Activated naive CD8-positive, alpha-beta T cell treated with anti-CD3 and anti-CD28 coated beads for 36 hours (primary cell): ENCODE data around the gene MYO7A. TPM values are rescaled to one million over a fixed set of nuclear protein-coding genes. Genes with fewer than 3 reads are reported as not detected.

Experiments
- DNase-seq: peaks from one replicate; pipeline ENCODE4 v3.0.0; 2021
- H3K27ac Mint-ChIP-seq: one replicate; pipeline ENCODE4 v1.8.0; 2022; ENCODE audit warnings: mild to moderate bottlenecking, moderate library complexity, mixed read lengths
- H3K27me3 Mint-ChIP-seq: one replicate; pipeline ENCODE4 v1.8.0; 2022; ENCODE audit warnings: mild to moderate bottlenecking, mixed read lengths
- H3K36me3 Mint-ChIP-seq: one replicate; pipeline ENCODE4 v1.8.0; 2021; ENCODE audit warnings: mild to moderate bottlenecking, mixed read lengths
- H3K4me1 Mint-ChIP-seq: one replicate; pipeline ENCODE4 v1.8.0; 2021; ENCODE audit warnings: mixed read lengths
- H3K4me3 Mint-ChIP-seq: one replicate; pipeline ENCODE4 v1.8.0; 2022; ENCODE audit warnings: mild to moderate bottlenecking, moderate library complexity, mixed read lengths
- H3K9me3 Mint-ChIP-seq: one replicate; pipeline ENCODE4 v1.8.0; 2022; ENCODE audit warnings: mixed read lengths
- total RNA-seq, 2 experiments: library from RNA; stranded (reverse); gene quantifications; one replicate each; pipeline ENCODE4 v1.2.3, GENCODE V29; 2021

MYO7A gene
- total RNA-seq, 2 experiments from 2014 or later, result 0.06 to 0.16 TPM

GRCh38 chr11:77140231-77140851 lies 12.3 kb downstream of the MYO7A start:
- no peak overlapping the region for H3K27ac Mint-ChIP-seq
- peaks cover 18% of the 10 kb centered on the region for H3K4me1 Mint-ChIP-seq
- H3K9me3 Mint-ChIP-seq, result no peaks in the 10 kb centered on the region
- H3K36me3 Mint-ChIP-seq, result no peaks in the 10 kb centered on the region
- no peak overlapping the region for H3K4me3 Mint-ChIP-seq
- no peak for DNase-seq
- H3K27me3 Mint-ChIP-seq, result peaks cover 18% of the 10 kb centered on the region

- H3K36me3 Mint-ChIP-seq, result no peaks in the 10 kb centered on the region
- no peak overlapping the region for H3K4me3 Mint-ChIP-seq
- no peaks in the 10 kb centered on the region for H3K9me3 Mint-ChIP-seq
- peaks cover 15% of the 10 kb centered on the region for H3K27me3 Mint-ChIP-seq
- peaks cover 18% of the 10 kb centered on the region for H3K4me1 Mint-ChIP-seq
- no peak overlapping the region for H3K27ac Mint-ChIP-seq
- DNase-seq, result no peak
These were observed 13.0 kb downstream of the MYO7A start for GRCh38 chr11:77141034-77141433.

- no peak for DNase-seq
- Mint-ChIP-seq H3K4me3 (no peak overlapping the region), H3K27ac (no peak overlapping the region), H3K9me3 (no peaks in the 10 kb centered on the region), H3K4me1 (peaks cover 18% of the 10 kb centered on the region), H3K36me3 (no peaks in the 10 kb centered on the region), H3K27me3 (peaks cover 15% of the 10 kb centered on the region)
These were observed 13.4 kb downstream of the MYO7A start for GRCh38 chr11:77141475-77141874.

DNA sequence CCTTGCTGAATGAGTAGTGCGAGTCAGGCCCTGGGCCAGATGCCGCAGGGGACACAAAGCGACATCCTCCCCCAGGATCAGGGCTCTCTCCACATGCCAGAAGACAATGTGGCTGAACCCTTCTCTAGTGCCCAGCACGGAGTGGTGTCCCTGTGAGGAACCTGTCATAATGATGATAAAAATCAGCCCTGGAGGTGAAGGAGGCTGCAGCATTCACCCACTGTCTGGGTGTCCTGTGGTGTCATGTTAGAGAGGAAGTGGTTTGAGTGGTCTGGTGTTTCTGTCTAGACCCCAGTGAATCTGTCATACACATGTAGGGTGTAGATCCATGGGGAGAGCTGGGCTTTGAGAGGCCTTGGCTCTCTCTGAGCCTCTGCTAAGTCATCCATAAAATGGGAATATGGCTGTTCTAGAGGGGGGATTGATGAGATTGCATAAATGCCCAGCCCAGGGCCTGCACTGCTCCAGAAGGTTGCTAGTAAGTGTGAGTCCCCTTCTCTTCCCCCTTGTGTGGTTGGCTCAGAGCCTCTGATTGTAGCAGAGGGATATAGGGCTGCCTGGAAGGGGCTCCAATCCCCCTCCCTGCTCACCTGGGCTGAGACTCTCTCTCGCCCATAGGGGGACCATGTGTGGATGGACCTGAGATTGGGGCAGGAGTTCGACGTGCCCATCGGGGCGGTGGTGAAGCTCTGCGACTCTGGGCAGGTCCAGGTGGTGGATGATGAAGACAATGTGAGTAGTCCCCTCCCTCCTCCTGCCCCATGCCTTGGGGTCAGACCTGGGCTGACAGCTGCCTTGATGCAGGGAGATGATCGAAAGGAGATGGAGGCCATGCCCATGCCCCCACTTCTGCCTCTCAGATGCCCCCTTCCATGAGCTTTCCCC lies 14.3 kb downstream of the MYO7A start:
- Mint-ChIP-seq H3K27ac (no peak overlapping the region), H3K27me3 (peaks cover 10% of the 10 kb centered on the region), H3K9me3 (no peaks in the 10 kb centered on the region), H3K36me3 (no peaks in the 10 kb centered on the region), H3K4me3 (no peak overlapping the region), H3K4me1 (peaks cover 23% of the 10 kb centered on the region)
- DNase-seq, result peak; percentile 34

- DNase-seq, result no peak
- Mint-ChIP-seq H3K27me3 (peaks cover 4% of the 10 kb centered on the region), H3K9me3 (no peaks in the 10 kb centered on the region), H3K4me1 (peaks cover 31% of the 10 kb centered on the region), H3K36me3 (no peaks in the 10 kb centered on the region), H3K27ac (no peak overlapping the region), H3K4me3 (no peak overlapping the region)
These were observed 15.5 kb downstream of the MYO7A start for GRCh38 chr11:77143405-77144020.

GRCh38 chr11:77144196-77144856 lies 16.3 kb downstream of the MYO7A start:
- Mint-ChIP-seq H3K36me3 (no peaks in the 10 kb centered on the region), H3K9me3 (no peaks in the 10 kb centered on the region), H3K27ac (no peak overlapping the region), H3K4me3 (no peak overlapping the region), H3K27me3 (no peaks in the 10 kb centered on the region), H3K4me1 (peaks cover 33% of the 10 kb centered on the region)
- DNase-seq, result no peak

DNA sequence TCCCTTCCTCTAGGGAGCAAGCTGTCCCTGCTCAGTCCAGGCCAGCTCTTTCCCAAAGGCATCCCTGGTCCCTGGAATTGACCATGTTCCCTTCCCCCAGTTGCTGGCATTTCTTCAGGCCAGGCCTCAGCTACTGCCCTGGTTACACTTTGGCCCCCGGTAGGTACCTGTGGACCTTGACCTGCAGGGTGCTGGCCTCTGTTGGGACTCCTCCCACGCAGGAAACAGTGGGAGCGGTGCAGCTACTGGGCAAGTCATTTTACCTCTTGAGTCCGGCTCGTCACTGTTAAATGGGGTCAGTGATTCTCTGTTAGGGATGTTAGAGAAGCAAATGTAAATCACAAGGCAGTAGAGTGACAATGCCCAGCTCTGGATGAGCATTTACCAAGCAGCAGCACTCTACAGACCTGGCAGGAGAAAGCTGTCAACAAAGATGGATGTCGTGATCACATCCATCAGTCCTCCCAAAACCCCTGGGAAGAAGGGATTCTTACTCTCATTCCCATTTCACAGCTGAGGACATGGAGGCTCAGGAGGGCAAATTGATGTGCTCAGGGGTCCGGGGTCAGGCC lies 16.9 kb downstream of the MYO7A start:
- Mint-ChIP-seq H3K9me3 (no peaks in the 10 kb centered on the region), H3K27me3 (no peaks in the 10 kb centered on the region), H3K4me1 (peaks cover 33% of the 10 kb centered on the region), H3K4me3 (no peak overlapping the region), H3K36me3 (no peaks in the 10 kb centered on the region), H3K27ac (no peak overlapping the region)
- DNase-seq, result no peak

DNA sequence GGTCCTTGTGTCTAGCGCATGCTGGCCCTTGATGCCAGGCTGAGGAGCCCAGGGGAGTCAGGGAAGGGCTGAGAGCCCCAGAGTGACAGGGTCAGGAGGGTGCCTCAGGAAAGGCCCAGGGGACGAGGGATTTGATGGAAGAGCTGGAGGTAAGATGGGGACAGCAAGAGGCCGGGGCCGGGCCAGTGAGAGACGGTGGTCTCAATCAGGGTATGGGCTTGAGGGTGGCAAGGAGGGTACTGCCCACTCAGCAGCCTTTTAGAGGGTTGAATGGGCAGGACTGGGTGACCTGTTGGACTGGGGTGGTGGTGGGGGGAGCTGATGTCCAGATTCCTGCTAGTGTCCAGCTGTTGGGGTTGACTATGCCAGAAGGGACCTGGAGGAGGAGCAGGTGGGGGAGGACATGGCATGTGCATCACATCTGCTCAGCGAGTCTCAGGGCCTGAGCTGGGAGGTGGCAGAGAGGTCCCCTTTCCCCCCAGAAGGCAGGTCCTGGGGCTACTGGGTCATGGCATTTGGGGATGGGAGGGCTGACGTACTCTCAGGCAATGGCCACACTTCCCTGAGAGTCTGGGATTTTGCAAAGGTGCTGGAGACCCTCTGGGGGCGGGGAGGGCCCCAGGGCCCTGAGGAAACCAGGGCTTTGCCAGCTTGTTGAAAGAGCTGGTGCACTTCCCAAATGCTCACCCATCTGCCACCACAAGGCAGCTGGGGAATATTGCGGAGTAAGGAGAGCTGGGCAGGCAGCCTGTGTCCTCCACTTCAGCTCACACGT lies 18.4 kb downstream of the MYO7A start:
- Mint-ChIP-seq H3K9me3 (no peaks in the 10 kb centered on the region), H3K27ac (no peak overlapping the region), H3K36me3 (no peaks in the 10 kb centered on the region), H3K27me3 (no peaks in the 10 kb centered on the region), H3K4me3 (no peak overlapping the region), H3K4me1 (peaks cover 36% of the 10 kb centered on the region)
- DNase-seq, result no peak

- DNase-seq, result no peak
- peaks cover 38% of the 10 kb centered on the region for H3K4me1 Mint-ChIP-seq
- H3K27ac Mint-ChIP-seq, result no peak overlapping the region
- H3K9me3 Mint-ChIP-seq, result no peaks in the 10 kb centered on the region
- H3K36me3 Mint-ChIP-seq, result no peaks in the 10 kb centered on the region
- H3K4me3 Mint-ChIP-seq, result no peak overlapping the region
- no peaks in the 10 kb centered on the region for H3K27me3 Mint-ChIP-seq
These were observed 18.9 kb downstream of the MYO7A start for GRCh38 chr11:77147036-77147315.

- Mint-ChIP-seq H3K27me3 (no peaks in the 10 kb centered on the region), H3K4me3 (peak overlapping the region; percentile 64), H3K27ac (no peak overlapping the region), H3K36me3 (no peaks in the 10 kb centered on the region), H3K9me3 (no peaks in the 10 kb centered on the region), H3K4me1 (peaks cover 38% of the 10 kb centered on the region)
- peak; percentile 47 for DNase-seq
These were observed 19.7 kb downstream of the MYO7A start for GRCh38 chr11:77147668-77148321.

GRCh38 chr11:77148963-77149715 lies 21.1 kb downstream of the MYO7A start:
- Mint-ChIP-seq H3K4me3 (no peak overlapping the region), H3K4me1 (peaks cover 44% of the 10 kb centered on the region), H3K36me3 (no peaks in the 10 kb centered on the region), H3K27ac (no peak overlapping the region), H3K27me3 (no peaks in the 10 kb centered on the region), H3K9me3 (no peaks in the 10 kb centered on the region)
- no peak for DNase-seq

DNA sequence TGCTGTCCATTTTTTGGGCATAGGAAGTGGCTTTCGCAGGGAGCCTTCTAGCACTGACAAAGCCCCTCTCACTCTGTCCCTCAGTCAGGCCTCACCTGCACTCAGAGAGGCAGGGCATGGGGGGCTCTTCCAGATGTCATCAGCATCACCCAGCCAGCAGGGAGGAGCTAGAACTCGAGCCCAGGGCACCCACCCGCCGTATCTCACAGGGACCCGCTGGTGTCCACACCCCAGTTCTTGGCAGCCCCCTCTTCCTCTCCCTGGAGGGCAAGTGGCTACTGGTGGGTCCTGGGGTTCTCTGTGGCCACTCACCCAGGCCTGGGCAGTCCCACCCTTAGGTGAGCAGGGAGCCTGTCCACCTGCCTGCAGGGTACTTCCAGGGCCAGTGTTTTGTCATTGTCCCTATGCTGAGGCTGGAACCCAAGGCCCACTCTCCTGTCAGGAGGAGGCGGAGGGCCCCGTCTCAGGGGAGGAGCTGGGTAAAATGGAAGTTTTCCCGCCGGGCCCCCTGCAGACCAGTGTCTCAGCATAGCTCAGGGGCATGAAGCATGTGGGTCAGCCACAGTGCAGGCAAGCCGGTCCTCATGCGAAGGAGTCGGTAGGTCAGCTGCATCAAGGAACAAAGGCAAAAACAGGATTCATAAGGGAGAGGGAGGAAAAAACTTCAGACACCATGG lies 21.8 kb downstream of the MYO7A start:
- Mint-ChIP-seq H3K4me3 (no peak overlapping the region), H3K27ac (no peak overlapping the region), H3K36me3 (no peaks in the 10 kb centered on the region), H3K9me3 (no peaks in the 10 kb centered on the region), H3K27me3 (no peaks in the 10 kb centered on the region), H3K4me1 (peaks cover 45% of the 10 kb centered on the region)
- no peak for DNase-seq

DNA sequence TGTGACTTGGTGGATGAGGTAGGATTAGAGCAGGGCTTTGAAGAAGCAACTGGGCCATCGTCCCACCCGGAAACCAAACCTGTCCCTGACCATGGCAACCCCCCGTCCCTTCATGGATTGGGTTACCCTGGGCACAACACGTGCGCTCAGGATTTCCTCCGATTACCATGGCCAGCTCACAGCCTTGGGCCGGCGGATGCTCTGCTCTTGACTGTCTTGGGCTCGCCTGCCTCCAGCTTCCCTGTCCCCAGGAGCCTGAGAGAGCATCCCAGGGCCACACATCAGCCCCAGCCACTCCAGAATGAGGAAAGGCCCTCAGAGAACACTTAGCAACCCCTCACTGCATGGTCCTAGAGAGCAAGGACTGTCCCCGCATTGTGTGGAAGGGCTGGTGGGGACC lies 22.8 kb downstream of the MYO7A start:
- DNase-seq, result no peak
- Mint-ChIP-seq H3K9me3 (no peaks in the 10 kb centered on the region), H3K4me1 (peaks cover 50% of the 10 kb centered on the region), H3K36me3 (no peaks in the 10 kb centered on the region), H3K27ac (no peak overlapping the region), H3K4me3 (no peak overlapping the region), H3K27me3 (no peaks in the 10 kb centered on the region)
